ENCODE measurements around the gene RNF121.

RNF121 gene

DNA sequence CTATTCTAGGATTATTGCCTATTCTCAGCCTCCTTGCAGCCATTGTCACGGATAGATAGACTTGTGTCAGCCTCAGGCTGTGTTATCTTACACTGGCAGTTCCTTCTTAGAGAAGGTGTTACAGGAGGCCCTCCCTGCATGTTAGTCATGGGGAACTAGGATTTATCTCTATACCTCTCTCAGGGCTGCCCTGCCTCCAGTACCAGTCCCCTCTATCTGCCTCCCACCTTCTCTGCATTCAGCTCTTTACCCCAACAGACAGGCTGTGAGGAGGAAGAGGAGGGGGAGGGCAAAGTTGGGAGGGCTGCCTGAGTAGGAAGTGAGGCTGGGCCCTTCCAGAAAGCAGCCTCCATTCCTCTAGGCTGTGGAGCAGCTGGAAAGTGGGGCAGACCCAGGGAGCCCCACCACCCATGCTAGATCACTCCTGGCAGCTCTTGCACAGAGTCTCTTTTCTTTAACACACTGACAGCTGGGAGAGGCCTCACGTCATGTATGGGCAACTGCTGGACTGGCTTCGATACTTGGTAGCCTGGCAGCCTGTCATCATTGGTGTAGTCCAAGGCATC, 67.0 kb downstream of the RNF121 start:
- no peak overlapping the region for H3K9ac ChIP-seq (ENCODE audit: low read depth, low read length)
- ATAC-seq (ENCODE audit: insufficient read depth, low read depth): no peak

DNA sequence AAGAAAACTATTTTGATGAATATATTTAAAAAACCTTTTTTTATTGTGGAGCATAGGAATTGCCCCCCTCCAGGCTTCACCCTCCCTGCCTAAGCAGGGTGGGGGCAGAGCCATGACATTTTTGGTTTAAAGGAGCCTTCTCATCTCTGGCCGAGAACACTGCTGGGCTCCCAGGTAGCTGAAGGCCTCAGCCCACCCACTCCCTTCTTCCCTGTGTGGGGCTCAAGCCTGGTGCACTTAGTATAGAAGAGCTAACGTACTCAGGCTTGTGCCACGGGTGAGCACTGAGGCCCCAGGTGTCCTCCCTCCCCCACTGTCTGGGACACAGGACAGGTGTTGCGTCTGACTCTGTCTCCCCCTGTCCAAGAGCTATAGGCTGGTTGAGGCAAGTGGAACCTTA, 67.7 kb downstream of the RNF121 start:
- Histone ChIP-seq H3K79me2 (ENCODE audit: insufficient read depth, low read length) (no peaks in the 10 kb centered on the region), H3K27ac (ENCODE audit: low read length) (no peak overlapping the region), H3K36me3 (ENCODE audit: insufficient read depth, low read length) (peaks cover 13% of the 10 kb centered on the region), H3K4me3 (ENCODE audit: low read depth in 1 of 2, low read length in 2 of 2) (no peak overlapping the region), H3K4me1 (ENCODE audit: insufficient read depth, low read length) (no peaks in the 10 kb centered on the region), H3K9ac (ENCODE audit: low read depth, low read length) (no peak overlapping the region), H3K9me3 (ENCODE audit: insufficient read depth, low read length, severe bottlenecking) (no peaks in the 10 kb centered on the region), H3K4me2 (ENCODE audit: insufficient read depth, low read length) (no peak overlapping the region), H4K20me1 (ENCODE audit: insufficient read depth, low read length) (peaks cover 7% of the 10 kb centered on the region), H2AFZ (ENCODE audit: low read depth, low read length) (no peak overlapping the region), H3K27me3 (ENCODE audit: insufficient read depth, low read length, poor library complexity) (no peaks in the 10 kb centered on the region)
- DNase-seq: no peak
- ATAC-seq (ENCODE audit: insufficient read depth, low read depth): no peak
- TF ChIP-seq, protein P1, sequence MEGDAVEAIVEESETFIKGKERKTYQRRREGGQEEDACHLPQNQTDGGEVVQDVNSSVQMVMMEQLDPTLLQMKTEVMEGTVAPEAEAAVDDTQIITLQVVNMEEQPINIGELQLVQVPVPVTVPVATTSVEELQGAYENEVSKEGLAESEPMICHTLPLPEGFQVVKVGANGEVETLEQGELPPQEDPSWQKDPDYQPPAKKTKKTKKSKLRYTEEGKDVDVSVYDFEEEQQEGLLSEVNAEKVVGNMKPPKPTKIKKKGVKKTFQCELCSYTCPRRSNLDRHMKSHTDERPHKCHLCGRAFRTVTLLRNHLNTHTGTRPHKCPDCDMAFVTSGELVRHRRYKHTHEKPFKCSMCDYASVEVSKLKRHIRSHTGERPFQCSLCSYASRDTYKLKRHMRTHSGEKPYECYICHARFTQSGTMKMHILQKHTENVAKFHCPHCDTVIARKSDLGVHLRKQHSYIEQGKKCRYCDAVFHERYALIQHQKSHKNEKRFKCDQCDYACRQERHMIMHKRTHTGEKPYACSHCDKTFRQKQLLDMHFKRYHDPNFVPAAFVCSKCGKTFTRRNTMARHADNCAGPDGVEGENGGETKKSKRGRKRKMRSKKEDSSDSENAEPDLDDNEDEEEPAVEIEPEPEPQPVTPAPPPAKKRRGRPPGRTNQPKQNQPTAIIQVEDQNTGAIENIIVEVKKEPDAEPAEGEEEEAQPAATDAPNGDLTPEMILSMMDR (IDR thresholded peaks at IDR 0.05; ENCODE audit: borderline replicate concordance, extremely low read depth, low read length, poor library complexity, severe bottlenecking): no peak
- no peak for TF ChIP-seq EZH2 (IDR thresholded peaks at IDR 0.05; ENCODE audit: borderline replicate concordance, low read depth, low read length, severe bottlenecking)

More for the DNA sequence above, 67.0 kb downstream of the RNF121 start:
- H3K27ac ChIP-seq (ENCODE audit: low read length): no peak overlapping the region
- H4K20me1 ChIP-seq (ENCODE audit: insufficient read depth, low read length): peaks cover 5% of the 10 kb centered on the region
- no peaks in the 10 kb centered on the region for H3K79me2 ChIP-seq (ENCODE audit: insufficient read depth, low read length)
- H3K4me1 ChIP-seq (ENCODE audit: insufficient read depth, low read length): no peaks in the 10 kb centered on the region
- H3K27me3 ChIP-seq (ENCODE audit: insufficient read depth, low read length, poor library complexity): no peaks in the 10 kb centered on the region
- H3K4me3 ChIP-seq (ENCODE audit: low read depth in 1 of 2, low read length in 2 of 2): no peak overlapping the region
- no peaks in the 10 kb centered on the region for H3K9me3 ChIP-seq (ENCODE audit: insufficient read depth, low read length, severe bottlenecking)
- H3K4me2 ChIP-seq (ENCODE audit: insufficient read depth, low read length): no peak overlapping the region
- peaks cover 7% of the 10 kb centered on the region for H3K36me3 ChIP-seq (ENCODE audit: insufficient read depth, low read length)
- DNase-seq: no peak
- no peak overlapping the region for H2AFZ ChIP-seq (ENCODE audit: low read depth, low read length)
- TF ChIP-seq, protein P1 (IDR thresholded peaks at IDR 0.05; ENCODE audit: borderline replicate concordance, extremely low read depth, low read length, poor library complexity, severe bottlenecking): no peak
- TF ChIP-seq EZH2 (IDR thresholded peaks at IDR 0.05; ENCODE audit: borderline replicate concordance, low read depth, low read length, severe bottlenecking): no peak

DNA sequence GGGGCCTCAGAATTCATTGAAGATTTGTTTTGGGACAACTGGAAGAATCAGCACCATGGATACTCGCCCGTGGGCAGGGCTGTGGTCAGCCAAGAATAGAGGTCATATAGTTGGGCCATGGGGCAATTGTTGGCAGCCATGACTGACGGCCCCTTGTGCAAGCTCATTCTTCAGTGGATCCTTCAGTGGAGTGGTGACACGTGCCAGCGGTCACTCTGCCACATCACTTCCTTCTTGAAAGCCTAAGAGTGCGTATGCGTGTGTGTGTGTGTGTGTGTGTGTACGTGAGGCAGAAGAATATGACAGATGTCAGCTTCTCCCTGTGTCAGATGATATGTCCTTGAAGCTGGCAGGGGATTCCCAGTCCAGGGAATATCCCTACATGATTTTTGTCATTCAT, 68.1 kb downstream of the RNF121 start:
- TF ChIP-seq EZH2 (IDR thresholded peaks at IDR 0.05; ENCODE audit: borderline replicate concordance, low read depth, low read length, severe bottlenecking): no peak
- TF ChIP-seq, protein P1 (IDR thresholded peaks at IDR 0.05; ENCODE audit: borderline replicate concordance, extremely low read depth, low read length, poor library complexity, severe bottlenecking): no peak
- Histone ChIP-seq H3K79me2 (ENCODE audit: insufficient read depth, low read length) (no peaks in the 10 kb centered on the region), H3K4me1 (ENCODE audit: insufficient read depth, low read length) (no peaks in the 10 kb centered on the region), H4K20me1 (ENCODE audit: insufficient read depth, low read length) (peaks cover 7% of the 10 kb centered on the region), H3K4me3 (ENCODE audit: low read depth in 1 of 2, low read length in 2 of 2) (no peak overlapping the region), H3K4me2 (ENCODE audit: insufficient read depth, low read length) (no peak overlapping the region), H3K27ac (ENCODE audit: low read length) (no peak overlapping the region), H2AFZ (ENCODE audit: low read depth, low read length) (no peak overlapping the region), H3K36me3 (ENCODE audit: insufficient read depth, low read length) (peaks cover 17% of the 10 kb centered on the region), H3K9me3 (ENCODE audit: insufficient read depth, low read length, severe bottlenecking) (no peaks in the 10 kb centered on the region), H3K9ac (ENCODE audit: low read depth, low read length) (no peak overlapping the region), H3K27me3 (ENCODE audit: insufficient read depth, low read length, poor library complexity) (no peaks in the 10 kb centered on the region)
- DNase-seq (no peak), ATAC-seq (ENCODE audit: insufficient read depth, low read depth) (no peak)

Data from DND-41 (cell line).